HFF-Myc (cell line): ENCODE measurements around the gene INPP5J.
A peak's percentile ranks its signal among the peaks of the same experiment; 100 is the strongest.

Experiments
- DNase-seq: peaks from one replicate; pipeline ENCODE4 v3.0.0-alpha.2; 2011; ENCODE audit warnings: low read depth; ENCODE audit errors: extremely low read depth
- H3K4me3 ChIP-seq: replicated peaks from 2 replicates; pipeline ENCODE4 v1.5.1; 2011; ENCODE audit warnings: low read depth, mild to moderate bottlenecking, control low read depth, low read length
- TF ChIP-seq, protein P1 (sequence below): IDR thresholded peaks from 2 replicates; pipeline ENCODE4 v1.5.1; 2012; ENCODE audit warnings: mild to moderate bottlenecking, low read depth, low read length, control low read depth; ENCODE audit errors: missing control alignments

INPP5J gene

DNA sequence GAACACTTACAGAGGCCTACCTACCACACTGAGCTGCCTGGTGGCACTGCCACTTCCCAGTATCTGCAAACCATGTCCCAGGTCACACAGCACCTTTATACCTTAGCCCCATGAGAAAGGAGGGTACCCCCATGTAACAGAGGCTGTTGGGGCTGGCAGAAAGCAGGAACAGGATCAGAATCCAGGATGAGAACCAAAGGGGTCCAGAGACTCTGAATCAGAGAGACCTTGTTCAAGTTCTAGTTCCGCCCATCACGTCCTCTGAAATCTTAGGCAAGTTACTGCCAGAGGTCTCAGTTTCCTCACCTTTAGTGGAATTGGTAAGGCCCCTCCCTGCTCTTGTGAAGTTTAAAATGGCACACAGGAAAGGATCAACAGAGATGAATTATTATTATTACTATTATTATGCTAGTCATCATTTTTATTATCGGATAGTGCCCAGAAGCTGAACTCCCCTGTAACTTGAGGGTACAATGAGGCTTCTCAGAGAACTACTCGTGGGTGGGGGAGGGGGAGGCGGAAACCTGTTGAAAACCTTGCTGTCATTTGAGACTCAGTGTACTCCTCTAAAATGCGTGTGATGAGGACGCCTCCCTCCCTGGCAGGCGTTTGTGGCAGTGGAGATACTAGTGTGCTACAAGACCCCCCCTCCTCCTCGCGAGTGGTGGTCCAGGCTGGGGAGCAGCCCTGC lies 24.7 kb upstream of the INPP5J start:
- no peak for DNase-seq
- no peak overlapping the region for H3K4me3 ChIP-seq
- TF ChIP-seq, protein P1, sequence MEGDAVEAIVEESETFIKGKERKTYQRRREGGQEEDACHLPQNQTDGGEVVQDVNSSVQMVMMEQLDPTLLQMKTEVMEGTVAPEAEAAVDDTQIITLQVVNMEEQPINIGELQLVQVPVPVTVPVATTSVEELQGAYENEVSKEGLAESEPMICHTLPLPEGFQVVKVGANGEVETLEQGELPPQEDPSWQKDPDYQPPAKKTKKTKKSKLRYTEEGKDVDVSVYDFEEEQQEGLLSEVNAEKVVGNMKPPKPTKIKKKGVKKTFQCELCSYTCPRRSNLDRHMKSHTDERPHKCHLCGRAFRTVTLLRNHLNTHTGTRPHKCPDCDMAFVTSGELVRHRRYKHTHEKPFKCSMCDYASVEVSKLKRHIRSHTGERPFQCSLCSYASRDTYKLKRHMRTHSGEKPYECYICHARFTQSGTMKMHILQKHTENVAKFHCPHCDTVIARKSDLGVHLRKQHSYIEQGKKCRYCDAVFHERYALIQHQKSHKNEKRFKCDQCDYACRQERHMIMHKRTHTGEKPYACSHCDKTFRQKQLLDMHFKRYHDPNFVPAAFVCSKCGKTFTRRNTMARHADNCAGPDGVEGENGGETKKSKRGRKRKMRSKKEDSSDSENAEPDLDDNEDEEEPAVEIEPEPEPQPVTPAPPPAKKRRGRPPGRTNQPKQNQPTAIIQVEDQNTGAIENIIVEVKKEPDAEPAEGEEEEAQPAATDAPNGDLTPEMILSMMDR: no peak

GRCh38 chr22:31098632-31099110 lies 24.1 kb upstream of the INPP5J start:
- TF ChIP-seq, protein P1: no peak
- DNase-seq: no peak
- no peak overlapping the region for H3K4me3 ChIP-seq

DNA sequence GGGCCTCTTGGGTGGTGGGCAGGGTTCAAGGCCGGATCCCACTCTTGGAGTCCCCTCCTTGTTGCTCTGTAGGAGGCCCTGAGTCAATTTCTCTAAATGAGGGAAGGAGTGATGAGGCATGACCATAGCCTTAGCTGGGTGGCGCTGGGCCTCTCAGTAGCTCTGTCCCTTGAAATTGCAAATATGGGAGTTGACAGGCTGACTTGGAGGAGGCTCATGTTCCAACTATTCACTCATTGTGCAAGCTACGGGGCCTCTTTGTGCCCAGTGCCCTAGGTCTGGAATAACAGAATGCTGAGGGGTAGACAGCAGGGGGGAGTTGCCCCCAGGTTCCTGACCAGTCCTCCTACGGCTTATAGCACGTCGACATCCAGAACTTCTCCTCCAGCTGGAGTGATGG lies 23.4 kb upstream of the INPP5J start:
- TF ChIP-seq, protein P1: no peak
- no peak for DNase-seq
- no peak overlapping the region for H3K4me3 ChIP-seq

GRCh38 chr22:31099841-31100761 lies 22.7 kb upstream of the INPP5J start:
- TF ChIP-seq, protein P1: no peak
- no peak for DNase-seq
- H3K4me3 ChIP-seq: no peak overlapping the region

- H3K4me3 ChIP-seq: no peak overlapping the region
- TF ChIP-seq, protein P1: no peak
- DNase-seq: no peak
Measured at GRCh38 chr22:31100762-31101525, 21.8 kb upstream of the INPP5J start.

DNA sequence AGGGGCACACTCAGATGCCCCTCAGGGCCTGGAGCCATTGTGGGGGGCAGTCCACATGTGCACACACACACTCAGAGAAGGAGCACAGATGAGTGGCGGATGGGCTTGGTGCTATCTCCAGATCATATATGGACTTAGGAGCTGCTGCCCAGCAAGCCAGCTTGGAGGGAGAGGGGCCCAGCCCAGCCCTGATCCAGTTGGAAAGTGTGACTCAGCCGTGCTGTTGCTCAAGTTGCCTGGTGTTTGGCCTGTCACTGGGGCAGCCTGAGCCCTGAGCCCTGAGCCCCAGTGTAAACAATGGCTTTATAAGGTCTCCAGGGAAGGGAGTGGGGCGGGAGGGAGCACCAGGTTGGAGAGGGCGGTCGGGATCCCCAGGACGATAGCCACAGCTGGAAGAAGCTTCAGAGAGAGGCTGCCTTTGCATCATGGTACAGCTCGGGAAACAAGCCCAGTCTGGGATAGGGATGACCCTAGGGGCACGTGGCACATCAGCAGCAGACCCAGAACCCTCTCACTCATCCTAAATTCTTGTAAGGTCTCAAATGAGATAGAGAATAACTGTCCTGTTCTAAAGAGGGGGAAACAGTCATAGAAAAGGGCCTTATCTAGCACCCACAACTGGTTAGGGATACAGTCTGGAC lies 20.2 kb upstream of the INPP5J start:
- DNase-seq: peak; percentile 85
- TF ChIP-seq, protein P1: no peak
- H3K4me3 ChIP-seq: no peak overlapping the region
